IPS DF 6.9 (cell line): ENCODE data around the gene ATXN7L3.
A peak's percentile ranks its signal among the peaks of the same experiment; 100 is the strongest.
"Not testable (repeated sequence)": the region's sequence is repeated elsewhere in the genome, so short reads cannot be mapped to it uniquely, and the experiment has no call there.

ENCODE experiments used
- DNase-seq: peaks from one replicate; pipeline ENCODE4 v3.0.0-alpha.2; 2013; ENCODE audit warnings: low read depth, low spot score
- H3K27ac ChIP-seq: one replicate; pipeline ENCODE4 v1.5.1; 2013; ENCODE audit warnings: low read length, control low read depth
- H3K27me3 ChIP-seq: 2 replicates; pipeline ENCODE4 v1.6.1; 2013; ENCODE audit warnings: mild to moderate bottlenecking, low read length; ENCODE audit not compliant: control insufficient read depth, insufficient read depth
- H3K36me3 ChIP-seq: 2 replicates; pipeline ENCODE4 v1.6.1; 2013; ENCODE audit warnings: low read length; ENCODE audit not compliant: control insufficient read depth, insufficient read depth
- H3K4me1 ChIP-seq: 2 replicates; pipeline ENCODE4 v1.6.1; 2013; ENCODE audit warnings: low read length; ENCODE audit not compliant: control insufficient read depth, insufficient read depth
- H3K4me3 ChIP-seq: 2 replicates; pipeline ENCODE4 v1.5.1; 2013; ENCODE audit warnings: mild to moderate bottlenecking, low read length
- H3K9me3 ChIP-seq: 2 replicates; pipeline ENCODE4 v1.6.1; 2013; ENCODE audit warnings: low read length, inconsistent platforms; ENCODE audit not compliant: control insufficient read depth, insufficient read depth
- WGBS: extraction: QIAGEN DNeasy Blood & Tissue Kit; methylation state at CpG from one replicate; pipeline ENCODE4 v1.1.7; 2013; ENCODE audit warnings: mixed read lengths, missing lambda C conversion rate; ENCODE audit not compliant: insufficient read length, insufficient coverage; 5-methylcytosine and 5-hydroxymethylcytosine counted together

ATXN7L3 gene, protein sequence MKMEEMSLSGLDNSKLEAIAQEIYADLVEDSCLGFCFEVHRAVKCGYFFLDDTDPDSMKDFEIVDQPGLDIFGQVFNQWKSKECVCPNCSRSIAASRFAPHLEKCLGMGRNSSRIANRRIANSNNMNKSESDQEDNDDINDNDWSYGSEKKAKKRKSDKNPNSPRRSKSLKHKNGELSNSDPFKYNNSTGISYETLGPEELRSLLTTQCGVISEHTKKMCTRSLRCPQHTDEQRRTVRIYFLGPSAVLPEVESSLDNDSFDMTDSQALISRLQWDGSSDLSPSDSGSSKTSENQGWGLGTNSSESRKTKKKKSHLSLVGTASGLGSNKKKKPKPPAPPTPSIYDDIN

DNA sequence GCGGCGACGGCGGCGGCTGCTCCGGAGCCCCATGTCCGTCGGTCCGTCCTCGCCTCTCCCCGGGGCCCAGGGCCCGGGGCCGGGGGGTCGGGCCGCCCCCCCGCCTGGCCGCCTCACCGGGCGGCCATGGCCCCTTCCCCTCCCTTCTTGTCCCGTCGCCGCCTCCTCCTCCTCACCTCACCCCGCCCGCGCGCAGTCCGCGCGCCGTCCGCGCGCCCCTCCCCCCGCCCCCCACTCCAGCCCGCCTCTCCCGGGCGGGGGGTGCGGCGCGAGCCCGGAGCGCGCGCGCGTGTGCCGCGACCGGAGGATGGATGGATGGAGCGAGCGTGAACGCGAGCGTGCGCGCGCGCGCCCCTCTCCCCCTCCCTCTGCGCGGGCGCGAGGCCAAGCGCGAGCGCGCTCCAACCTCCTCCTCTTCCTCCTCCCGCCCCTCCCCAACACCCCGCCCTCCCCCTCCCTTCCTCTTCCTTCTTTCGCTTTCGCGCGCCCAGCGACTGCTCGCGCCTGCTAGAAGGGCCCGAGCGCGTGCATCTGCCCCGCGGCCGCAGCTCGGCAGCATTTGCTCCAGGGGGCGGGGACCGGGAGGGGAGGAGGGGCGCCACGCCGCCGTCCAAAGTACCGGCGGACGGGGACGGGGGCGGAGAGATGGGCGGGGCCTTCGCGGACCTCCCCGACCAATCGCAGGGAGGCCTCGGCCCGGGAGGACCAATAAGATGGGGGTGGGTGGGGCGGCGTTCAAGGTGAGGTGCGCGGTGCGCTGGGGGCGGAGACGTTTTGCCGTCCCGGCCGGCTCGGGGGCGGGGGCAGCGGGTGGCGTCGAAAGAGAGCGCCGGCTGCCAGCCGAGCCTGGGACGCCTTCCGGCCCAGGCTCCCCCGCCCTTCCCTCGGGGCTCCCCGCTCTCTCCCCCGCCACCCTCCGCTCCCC lies at the start of gene ATXN7L3:
TSS of gene ATXN7L3 (minus strand) at position 332 of the 925 bp plus-strand sequence. CDS start 1,814 bp downstream, outside the sequence.
- Histone ChIP-seq H3K27ac (no peak within 1 kb of the TSS), H3K27me3 (no peaks in the 10 kb centered on the region), H3K4me1 (peaks cover 6% of the 10 kb centered on the region), H3K4me3 (peak within 1 kb of the TSS; percentile 85), H3K9me3 (no peaks in the 10 kb centered on the region), H3K36me3 (peaks cover 10% of the 10 kb centered on the region)
- no CpG with 5 or more reads among the region's 126 CpGs for whole genome bisulfite sequencing
- no peak for DNase-seq

DNA sequence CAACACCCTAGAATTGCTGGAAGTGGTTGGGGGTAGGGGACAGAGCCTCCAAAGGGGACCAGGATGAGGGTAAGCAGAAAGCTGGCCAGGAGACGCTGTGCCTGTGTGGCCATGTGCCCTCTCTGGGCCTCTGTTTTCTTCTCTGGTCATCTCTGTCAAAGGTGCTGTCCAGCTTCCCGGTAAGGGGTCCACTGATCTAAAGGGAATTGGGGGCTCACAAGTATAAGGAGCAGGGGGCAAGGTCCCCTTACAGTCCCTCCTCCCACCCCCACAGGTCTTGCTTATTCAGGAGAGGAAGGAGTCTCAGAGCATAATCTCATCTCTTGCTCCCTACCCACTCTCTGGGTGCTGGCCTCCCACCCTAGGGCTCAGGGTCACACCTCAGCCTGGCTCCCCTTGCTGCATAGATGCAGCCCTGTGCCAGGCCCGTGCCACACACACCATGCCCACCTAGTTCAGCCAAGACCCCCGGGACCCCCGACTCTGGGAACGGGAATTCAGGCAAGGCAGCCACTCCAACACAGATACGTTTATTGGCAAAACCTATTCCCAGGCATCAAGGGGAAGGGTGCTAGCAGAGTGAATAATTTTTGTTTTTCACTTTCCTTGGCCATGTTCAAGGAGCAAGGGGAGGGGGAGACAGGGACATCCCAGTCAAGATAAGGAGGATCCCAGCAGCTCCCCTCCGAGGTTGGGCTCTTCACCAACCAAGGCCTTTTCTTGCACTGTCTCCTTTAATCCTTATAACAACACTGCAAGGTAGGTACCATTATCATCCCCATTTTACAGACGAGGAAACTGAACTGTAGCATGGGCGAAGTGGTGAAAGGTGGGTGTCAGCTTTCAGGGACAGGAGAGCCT lies 48.4 kb upstream of the ATXN7L3 start:
- no peaks in the 10 kb centered on the region for H3K27me3 ChIP-seq
- H3K4me3 ChIP-seq = no peak overlapping the region
- no peaks in the 10 kb centered on the region; the same call in none of the 2 replicates for H3K4me1 ChIP-seq
- H3K9me3 ChIP-seq = no peaks in the 10 kb centered on the region
- WGBS = no CpG with 5 or more reads among the region's 10 CpGs
- no peak overlapping the region for H3K27ac ChIP-seq
- DNase-seq = no peak
- no peaks in the 10 kb centered on the region for H3K36me3 ChIP-seq

DNA sequence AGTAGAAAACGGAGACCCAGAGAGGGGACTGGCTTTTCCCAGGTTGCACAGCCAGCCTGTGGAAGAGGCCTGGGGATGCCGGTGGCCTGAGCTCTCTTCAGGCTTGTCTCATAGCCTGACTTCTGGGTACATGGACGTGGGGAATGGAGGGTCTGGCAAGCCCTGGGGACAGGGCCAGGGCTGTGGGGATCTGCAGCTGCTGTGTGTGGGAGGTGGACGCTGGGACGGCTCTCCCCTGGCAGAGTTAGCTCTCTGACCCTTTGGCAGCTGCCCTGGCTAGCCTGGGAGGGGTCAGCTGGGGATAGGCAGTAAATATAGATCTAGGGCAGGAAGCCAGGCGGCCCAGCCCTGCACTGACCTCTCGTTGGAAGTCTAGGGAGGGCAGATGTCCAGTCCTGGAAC lies 47.8 kb upstream of the ATXN7L3 start:
- Histone ChIP-seq H3K9me3 (no peaks in the 10 kb centered on the region), H3K4me3 (no peak overlapping the region), H3K36me3 (no peaks in the 10 kb centered on the region), H3K4me1 (no peaks in the 10 kb centered on the region; the same call in none of the 2 replicates), H3K27me3 (no peaks in the 10 kb centered on the region), H3K27ac (no peak overlapping the region)
- WGBS = no CpG with 5 or more reads among the region's 7 CpGs
- no peak for DNase-seq

- Histone ChIP-seq H3K4me3 (no peak overlapping the region), H3K4me1 (no peaks in the 10 kb centered on the region), H3K36me3 (no peaks in the 10 kb centered on the region), H3K9me3 (no peaks in the 10 kb centered on the region), H3K27ac (no peak overlapping the region), H3K27me3 (no peaks in the 10 kb centered on the region)
- WGBS = no CpG with 5 or more reads among the region's 6 CpGs
- no peak for DNase-seq
These were observed 41.5 kb upstream of the ATXN7L3 start for GRCh38 chr17:44241106-44241624.

GRCh38 chr17:44237886-44238285 lies 38.2 kb upstream of the ATXN7L3 start:
- not testable (repeated sequence) for H3K4me1 ChIP-seq, H3K36me3 ChIP-seq, DNase-seq, H3K27me3 ChIP-seq, H3K9me3 ChIP-seq, H3K4me3 ChIP-seq, H3K27ac ChIP-seq
- WGBS = no CpG with 5 or more reads among the region's 28 CpGs

GRCh38 chr17:44236444-44236991 lies 36.8 kb upstream of the ATXN7L3 start:
- Histone ChIP-seq H3K27me3 (no peaks in the 10 kb centered on the region), H3K4me1 (no peaks in the 10 kb centered on the region), H3K36me3 (no peaks in the 10 kb centered on the region), H3K4me3 (no peak overlapping the region), H3K27ac (no peak overlapping the region), H3K9me3 (no peaks in the 10 kb centered on the region)
- DNase-seq = no peak
- no CpG with 5 or more reads among the region's 5 CpGs for WGBS

DNA sequence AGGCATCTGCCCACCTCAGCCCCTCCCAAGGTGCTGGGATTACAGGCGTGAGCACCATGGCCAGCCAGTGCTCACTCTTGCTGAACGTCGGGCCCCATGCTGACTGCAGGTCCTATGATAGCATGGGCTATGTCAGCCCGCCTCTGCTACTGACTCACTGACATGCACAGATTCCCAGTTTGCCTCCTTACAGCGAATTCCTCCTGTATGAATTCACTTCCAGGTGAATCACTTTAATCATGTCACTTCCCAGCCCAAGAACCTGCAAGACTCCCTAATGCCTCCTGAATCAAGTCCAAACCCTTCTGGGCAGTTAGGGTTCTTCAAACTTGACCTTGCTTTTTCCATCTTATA lies 35.9 kb upstream of the ATXN7L3 start:
- no peaks in the 10 kb centered on the region for H3K36me3 ChIP-seq
- no peaks in the 10 kb centered on the region for H3K9me3 ChIP-seq
- H3K27me3 ChIP-seq = no peaks in the 10 kb centered on the region
- H3K4me1 ChIP-seq = no peaks in the 10 kb centered on the region
- no peak for DNase-seq
- no peak overlapping the region for H3K4me3 ChIP-seq
- no peak overlapping the region for H3K27ac ChIP-seq
- WGBS = no CpG with 5 or more reads among the region's 5 CpGs

GRCh38 chr17:44233582-44233981 lies 33.9 kb upstream of the ATXN7L3 start:
- Histone ChIP-seq H3K9me3 (no peaks in the 10 kb centered on the region), H3K27me3 (no peaks in the 10 kb centered on the region), H3K27ac (no peak overlapping the region), H3K4me3 (no peak overlapping the region), H3K4me1 (no peaks in the 10 kb centered on the region), H3K36me3 (no peaks in the 10 kb centered on the region)
- no peak for DNase-seq
- WGBS = no CpG with 5 or more reads among the region's 5 CpGs

DNA sequence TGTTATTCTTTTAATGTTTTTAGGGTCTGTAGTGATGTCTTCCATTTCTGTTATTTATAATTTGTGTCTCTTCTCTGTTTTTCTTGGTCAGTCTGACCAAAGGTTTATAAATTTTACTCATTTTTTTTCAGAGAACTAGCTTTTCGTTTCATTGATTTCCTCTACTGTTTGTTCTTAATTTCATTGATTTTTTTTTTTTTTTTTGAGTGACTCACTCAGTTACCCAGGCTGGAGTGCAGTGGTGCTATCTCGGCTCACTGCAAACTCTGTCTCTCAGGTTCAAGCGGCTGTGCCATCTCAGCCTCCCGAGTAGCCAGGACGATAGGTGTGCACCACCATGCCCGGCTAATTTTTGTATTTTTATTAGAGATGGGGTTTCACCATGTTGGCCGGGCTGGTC lies 32.4 kb upstream of the ATXN7L3 start:
- H3K9me3 ChIP-seq = no peaks in the 10 kb centered on the region
- no peaks in the 10 kb centered on the region for H3K4me1 ChIP-seq
- H3K27ac ChIP-seq = no peak overlapping the region
- no CpG with 5 or more reads among the region's 7 CpGs for WGBS
- H3K27me3 ChIP-seq = no peaks in the 10 kb centered on the region
- DNase-seq = no peak
- no peak overlapping the region for H3K4me3 ChIP-seq
- H3K36me3 ChIP-seq = no peaks in the 10 kb centered on the region
